Measurements from ENCODE around the gene TBC1D17.

The TBC1D17 gene

DNA sequence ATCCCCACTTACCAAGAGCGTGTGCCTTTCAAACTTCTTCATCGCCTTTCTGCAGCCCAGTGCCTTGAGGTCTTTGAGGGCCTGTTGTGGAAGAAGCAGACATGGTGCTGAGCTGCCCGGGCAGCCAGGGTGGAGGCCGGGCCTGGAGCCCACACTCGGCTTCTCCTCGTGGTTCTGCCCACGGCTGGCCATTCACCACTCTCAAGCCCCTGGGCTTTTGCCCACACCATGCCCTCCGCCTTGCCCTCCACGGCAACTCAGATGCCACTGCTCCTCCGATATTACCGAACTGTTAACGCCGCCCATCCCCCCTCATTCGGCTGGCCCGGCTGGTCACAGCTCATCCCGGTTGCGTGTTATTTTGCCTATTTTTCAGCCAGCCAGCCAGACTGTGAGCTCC is 13.9 kb downstream of the TBC1D17 start:
- DNase-seq (ENCODE audit: low read depth in 3 of 3): no peak

DNA sequence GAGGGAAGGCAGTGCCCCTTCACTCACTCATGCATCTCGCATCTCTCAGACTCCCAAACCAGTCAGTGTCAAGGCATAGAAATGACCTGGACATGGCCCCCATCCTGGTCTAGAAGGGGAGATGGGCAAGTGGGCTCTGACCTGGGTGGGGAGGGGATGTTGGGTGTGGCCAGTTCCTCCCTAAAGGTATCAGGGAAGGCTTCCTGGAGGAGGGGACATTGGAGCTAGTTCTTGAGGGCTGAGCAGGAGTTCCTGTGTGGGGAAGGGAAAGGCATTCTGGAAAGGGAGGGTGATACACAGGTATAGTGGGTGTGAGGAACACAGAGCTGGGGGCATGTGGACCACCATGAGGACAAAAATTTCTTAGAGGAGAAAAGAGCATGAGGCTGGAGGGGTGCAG is 15.2 kb downstream of the TBC1D17 start:
- no peak for DNase-seq (ENCODE audit: low read depth in 3 of 3)

DNA sequence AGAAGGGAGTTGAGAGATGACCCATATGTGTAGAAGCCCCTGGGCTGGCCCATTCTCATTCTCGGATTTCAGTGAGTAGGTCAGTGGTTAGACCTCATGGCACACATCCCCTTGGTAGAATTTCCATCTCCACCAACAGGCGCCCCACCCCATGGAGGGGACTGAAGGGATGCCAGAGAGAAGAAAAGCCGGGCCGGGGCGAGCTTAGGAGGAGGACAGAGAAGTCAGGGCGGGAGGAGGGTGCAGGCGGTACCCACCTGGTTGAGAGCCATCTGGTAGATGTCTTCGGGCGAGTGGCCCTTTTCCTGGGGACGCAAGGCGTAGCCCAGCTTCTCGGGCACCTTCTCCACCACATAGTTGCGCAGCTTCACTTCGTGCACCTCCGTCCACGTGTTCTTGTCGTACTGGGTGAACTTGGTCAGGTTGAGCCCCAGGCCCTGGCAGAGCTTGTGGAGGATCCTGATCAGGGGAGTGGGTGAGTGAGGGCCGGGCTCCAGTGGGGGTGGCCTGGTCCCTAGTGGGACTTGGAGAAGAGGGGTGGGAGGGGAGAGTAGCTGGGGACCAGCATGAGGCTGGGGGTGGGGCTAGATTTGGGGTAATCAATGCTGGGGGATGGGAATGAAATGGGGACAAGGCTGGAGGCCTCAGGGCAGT is 16.6 kb downstream of the TBC1D17 start:
- DNase-seq (ENCODE audit: low read depth in 3 of 3): no peak

GRCh38 chr19:49894879-49895565 is 17.5 kb downstream of the TBC1D17 start:
- peak in 1 of 3 experiments; percentile 57 for DNase-seq (ENCODE audit: low read depth in 3 of 3)

GRCh38 chr19:49895566-49896297 is 18.2 kb downstream of the TBC1D17 start:
- peak in 1 of 3 experiments; percentile 53 for DNase-seq (ENCODE audit: low read depth in 3 of 3)

DNA sequence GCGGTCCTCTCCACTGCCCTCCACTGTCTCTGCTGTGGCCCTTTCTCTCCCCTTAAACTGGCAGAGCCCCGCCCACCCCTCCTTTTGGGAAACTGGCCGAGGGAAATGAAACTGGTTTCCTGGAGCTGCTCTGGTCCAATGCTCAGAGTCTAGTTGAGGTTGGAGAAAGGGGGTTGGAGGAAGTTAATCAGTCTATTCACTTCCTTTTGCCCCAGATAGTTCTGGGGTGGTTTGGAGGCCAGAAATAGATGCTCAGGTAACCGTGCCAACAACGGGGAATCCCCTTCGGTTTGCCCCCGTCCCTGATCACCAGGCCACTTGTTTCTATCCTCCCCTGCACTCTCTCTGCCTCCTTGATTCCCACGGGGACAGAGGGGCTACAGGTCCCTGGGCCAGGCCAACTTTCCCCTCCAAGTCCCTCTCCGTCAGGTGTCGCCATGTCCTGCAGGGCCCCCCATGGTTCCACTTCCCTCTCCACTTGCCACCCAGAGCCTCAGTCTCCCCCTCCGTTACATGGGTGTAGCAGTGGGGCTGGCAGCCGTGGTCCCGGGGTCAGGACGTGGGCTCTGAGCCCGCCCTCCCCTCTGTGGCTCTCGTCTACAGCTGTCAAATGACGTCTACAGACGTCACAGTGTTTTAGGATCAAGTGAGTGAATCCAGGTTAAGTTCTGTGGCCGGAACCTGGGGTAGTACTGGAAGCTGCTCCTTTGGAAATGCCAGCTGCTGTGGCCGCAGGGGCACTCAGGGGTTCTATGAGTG is 19.5 kb downstream of the TBC1D17 start, which contains the start of gene IL4I1:
Gene IL4I1, minus strand, starts transcription at position 25 of the 759 bp plus-strand sequence. CDS start 727 bp downstream, outside the sequence.
- peak; percentile 36 to 68 (median 49) for DNase-seq (ENCODE audit: low read depth in 3 of 3)

DNA sequence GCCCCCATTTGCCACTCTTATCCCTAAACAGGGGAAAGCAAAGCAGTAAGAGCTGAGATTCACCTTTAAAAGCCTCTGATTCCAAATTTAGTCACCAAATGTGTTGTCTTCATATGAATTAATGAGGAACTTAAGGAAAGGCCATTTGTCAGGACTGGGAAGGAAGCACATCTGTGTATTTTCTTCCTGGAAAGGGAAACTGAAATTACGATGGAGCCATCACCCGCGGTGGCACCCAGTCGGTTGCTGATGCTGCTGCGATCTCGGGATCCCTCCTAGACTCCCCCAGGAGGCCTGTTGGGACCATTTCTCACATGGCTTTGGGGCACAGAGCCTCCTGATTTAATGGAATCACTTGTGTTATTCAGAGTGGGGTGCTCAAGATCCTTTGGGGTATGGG is 26.6 kb downstream of the TBC1D17 start:
- no peak for DNase-seq (ENCODE audit: low read depth in 3 of 3)

DNA sequence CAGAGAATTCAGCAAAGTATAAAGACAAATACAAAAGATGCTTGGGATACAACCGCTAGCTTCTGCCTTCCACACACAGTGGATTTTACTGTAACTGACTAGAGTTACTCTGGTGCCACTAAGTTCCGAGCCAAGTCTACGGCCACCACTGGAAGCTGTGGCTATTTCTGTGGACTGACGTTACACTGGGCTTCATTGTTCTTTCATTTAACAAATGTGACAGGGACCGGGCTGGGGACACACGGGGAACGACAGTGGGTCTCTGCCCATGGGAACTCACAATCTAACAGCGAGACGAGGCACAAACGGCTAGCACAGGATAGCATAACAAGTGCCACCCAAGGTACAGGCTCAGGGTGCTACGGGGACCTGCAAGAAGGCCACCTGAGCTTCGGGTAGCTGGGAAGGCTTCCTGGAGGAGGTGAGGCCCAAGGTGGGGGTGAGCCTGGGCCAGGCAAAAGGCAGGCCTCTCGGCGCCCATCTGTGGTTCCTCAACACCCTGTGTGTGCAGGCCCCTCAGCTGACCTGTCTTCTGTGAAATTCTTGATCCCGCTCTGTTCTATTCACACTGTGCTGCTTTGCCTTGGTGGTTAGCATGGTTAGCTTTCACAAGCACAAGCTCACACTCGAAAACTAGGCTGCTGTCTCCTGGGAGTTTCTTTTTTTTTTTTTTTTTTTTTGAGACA is 29.5 kb downstream of the TBC1D17 start:
- DNase-seq (ENCODE audit: low read depth in 3 of 3): no peak

DNA sequence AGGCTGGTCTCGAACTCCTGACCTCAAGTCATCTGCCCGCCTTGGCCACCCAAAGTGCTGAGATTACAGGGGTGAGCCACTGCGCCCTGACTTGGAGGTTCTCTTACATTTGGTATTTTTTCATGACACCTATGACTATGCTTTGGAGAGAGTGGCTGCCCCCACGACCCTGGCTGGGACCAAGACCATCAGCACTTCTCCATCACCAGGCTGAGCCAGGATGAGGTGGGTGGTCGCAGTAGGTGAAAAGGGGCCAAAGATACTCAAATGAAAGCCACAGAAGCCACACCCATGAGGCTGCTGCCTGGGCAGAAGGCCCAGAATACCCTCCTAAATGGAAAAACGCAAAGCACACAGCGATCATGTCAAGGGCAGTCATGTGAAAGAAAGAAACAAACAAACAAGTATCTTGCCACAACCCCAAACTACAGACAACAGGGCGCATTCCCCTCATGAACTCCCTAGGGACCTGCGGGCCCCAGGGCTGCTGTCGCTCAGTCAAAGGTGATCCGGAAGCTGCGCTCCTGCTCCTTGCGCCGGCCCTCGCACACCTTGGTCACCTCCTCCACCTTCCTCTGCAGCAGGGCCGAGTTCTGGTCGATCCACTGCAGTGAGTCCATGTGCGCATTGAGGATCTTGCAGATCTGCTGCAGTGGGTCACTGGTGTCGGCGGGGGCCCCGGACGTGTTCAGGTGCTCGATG is 30.4 kb downstream of the TBC1D17 start:
- DNase-seq (ENCODE audit: low read depth in 3 of 3): no peak

DNA sequence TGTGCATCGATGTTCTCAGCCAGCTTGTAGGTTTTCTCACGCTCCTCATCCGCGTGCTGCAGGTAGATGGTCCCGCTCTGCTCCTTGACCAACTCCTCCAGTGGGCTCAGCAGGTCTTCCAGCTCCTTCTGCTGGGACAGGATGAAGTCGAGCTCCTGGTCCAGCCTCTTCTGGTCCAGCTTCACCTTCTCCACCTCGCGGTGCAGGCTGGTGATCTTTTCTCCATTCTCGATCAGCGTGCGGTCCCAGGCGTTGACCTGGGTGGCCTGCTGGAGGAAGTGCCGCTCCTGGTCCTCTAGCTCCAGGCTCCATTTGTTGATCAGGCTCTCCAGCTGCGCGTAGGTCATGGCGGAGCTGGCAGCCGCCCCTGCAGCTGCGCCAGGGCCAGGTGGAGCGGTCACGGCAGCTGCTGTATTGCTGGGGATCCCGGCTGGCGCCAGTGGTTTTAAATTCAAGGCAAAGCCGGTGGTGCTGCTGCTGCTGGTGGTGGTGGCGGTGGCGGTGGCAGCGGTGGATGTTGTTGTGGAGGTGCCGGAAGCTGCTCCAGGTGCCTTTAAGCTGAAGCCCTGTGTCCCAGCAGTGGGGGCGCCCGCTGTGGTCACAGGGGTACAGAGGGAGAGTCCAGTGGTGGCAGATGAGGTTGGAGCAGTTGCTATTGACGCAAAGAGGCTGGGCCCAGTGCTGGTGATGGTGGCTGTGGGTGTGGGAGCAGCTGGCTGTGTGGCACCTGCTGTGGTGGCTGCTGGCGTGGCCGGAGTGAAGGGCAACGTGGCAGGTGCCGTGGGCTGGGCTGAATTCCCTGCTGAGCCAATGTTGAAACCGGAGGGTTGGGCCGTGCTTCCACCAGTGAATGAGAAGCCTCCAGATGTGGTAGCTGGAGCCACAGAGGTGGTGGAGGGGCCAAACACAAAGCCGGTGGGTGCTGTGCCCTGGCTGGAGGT is 31.2 kb downstream of the TBC1D17 start:
- no peak for DNase-seq (ENCODE audit: low read depth in 3 of 3)

DNA sequence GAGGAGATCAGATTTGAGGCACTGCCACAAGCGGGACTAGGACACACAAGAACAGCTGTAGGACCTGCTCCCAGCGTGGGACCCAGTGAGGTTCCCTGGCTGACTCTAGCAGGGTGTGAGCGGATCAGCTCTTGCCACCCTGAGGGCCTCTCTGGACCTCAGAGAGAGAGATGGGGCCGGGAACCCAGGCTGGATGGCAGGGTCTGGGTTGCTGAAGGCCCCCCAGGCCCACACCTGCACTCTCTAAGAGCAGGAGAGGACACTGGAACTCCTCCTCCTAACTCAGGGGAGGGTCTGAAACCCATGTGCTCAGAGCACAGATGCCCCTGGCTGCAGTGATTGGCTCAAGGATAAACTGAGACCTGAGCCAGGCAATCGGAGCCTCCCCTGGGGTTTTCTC is 32.7 kb downstream of the TBC1D17 start:
- DNase-seq (ENCODE audit: low read depth in 3 of 3): no peak

DNA sequence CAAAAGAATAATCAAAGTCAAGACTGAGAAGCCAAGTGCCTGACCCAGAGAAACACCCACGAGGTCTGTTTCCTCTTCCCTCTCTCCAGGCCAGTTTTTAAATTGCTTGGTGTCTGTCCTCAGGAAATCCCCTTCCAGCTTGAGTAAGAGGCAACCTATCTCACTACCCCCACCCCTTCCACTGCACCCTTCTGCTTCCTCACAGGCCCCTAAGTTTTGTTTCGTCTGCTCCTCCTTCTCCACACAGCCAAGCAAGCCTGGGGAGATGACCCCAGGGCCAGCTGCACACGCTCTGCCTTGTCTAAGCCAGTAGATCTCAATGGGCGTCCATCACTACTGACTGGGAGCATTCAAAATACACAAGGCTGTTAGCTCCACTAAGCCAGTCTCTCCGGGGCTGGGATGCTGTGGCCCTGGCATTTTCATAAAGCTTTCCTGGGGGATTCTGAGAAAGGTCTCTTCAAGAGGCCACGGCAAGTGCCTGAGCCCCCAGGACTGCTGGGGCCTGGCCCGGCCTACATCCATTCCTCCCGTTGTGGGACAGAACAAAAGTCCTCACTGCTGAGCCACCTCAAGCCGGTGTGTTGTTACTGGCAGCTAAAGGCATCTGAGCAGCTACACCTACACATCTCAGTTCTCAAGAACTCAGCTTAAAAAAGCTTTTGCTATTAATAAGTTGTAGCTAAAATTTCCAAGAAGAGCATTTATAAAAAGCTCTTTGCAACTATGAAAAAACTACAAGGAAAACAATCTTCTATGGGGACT is 34.1 kb downstream of the TBC1D17 start:
- no peak for DNase-seq (ENCODE audit: low read depth in 3 of 3)

DNA sequence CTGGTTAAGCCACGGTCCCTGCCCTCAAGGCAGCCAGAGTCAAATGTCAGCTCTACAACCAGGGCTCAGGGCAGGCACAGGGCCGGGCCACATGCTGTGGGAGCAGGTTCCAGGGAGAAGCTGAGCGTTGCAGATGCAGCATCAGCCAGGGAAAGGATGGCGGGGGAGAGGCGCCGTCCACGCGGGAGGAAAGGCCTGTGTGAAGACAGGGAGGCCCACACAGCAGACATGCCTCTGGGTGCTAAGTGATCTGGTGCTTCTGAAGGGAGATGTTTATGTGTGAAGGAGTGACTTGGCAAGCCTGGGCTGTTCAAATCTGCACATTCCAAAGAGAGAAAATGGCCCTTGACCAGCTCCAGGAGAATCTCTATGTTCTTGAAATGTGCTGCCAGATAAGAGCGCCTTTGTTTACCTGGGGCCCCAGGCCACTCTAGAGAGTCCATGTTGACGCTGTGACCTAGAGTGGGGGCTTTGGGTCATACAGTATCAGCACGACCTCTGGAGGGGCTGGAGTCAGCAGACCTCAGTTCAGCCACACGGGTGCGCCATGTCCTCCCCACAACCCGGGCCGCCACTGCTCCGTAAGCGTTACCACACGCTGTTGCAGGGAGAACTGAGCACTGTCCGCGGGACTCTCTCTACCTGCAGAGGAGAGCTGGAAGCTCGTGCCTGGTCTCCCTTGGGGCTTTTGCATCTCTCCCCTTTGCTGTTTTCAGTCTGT is 35.6 kb downstream of the TBC1D17 start:
- no peak for DNase-seq (ENCODE audit: low read depth in 3 of 3)

DNA sequence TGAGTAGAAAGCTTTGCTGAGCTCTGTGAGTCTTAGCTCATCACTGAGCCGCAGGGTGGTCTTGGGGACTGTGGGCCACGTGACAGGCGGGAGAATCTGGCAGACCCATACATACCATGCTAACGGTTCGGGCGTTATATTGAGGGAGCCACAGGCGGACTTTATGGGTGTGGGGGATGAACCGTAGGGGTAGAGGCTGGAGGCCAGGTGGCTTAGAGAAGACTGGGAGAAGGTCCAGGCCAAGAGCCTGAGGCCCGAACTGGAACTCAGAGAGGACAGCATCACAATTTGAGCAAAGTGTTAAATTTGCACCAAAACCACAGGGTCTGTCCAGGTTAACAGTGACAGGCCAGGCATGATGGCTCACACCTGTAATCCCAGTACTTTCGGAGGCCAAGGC is 36.2 kb downstream of the TBC1D17 start:
- no peak for DNase-seq (ENCODE audit: low read depth in 3 of 3)

- no peak for DNase-seq (ENCODE audit: low read depth in 3 of 3)
Measured at GRCh38 chr19:49915271-49915670, 37.8 kb downstream of the TBC1D17 start.

DNA sequence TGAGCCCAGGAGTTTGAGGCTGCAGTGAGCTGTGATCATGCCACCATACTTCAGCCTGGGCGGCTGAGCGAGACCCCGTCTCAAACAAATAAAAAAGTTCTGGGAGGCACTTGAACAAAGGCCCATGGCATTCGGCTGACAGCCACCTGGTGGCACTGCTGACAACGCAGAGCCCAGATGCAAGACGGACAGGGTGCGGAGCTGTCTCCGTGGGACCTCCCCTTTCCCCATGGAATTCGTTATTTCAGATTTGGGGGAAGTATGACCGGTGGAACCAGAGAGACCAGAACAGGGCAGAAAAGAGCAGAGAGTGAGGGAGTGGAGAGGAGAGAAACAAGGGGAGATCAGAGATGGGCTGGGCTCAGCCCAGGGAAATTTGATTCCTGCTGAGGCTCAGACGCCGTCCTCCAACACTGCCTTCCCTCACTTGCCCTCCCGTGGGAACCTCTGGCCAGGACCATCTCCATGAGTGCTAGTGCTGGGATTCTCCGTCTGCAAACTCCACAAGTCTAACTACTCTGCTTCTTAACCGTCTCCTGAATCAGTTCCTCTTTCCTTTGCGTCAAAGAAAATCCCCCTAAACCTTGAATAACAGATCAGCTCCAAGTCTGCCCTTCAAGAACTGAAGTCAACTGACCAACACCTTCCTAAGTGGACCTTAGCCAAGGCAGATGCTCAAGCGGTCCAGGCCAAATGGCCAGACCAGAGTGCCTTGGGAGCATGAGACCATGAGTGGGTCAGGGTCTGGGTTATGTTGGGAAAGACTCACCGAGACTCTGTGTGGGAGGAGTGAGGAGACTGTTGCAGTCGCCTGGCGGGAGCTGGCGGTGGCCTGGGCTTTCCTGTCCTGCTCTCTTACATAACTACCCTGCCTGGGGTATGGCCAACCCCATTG is 39.6 kb downstream of the TBC1D17 start:
- DNase-seq (ENCODE audit: low read depth in 3 of 3): no peak

- no peak for DNase-seq (ENCODE audit: low read depth in 3 of 3)
Measured at GRCh38 chr19:49918089-49918488, 40.6 kb downstream of the TBC1D17 start.

All from stimulated activated CD4-positive, alpha-beta T cell treated with anti-CD3 and anti-CD28 coated beads, TNF-alpha, amount 100 ng/mL, for 24 hours (primary cell).